Glutamatergic neuron (in vitro differentiated cells): Measurements from ENCODE around the gene STAC2. TPM values are rescaled to one million over a fixed set of nuclear protein-coding genes. Genes with fewer than 3 reads are reported as not detected.

Experiments
- DNase-seq: peaks from one replicate; pipeline ENCODE4 v3.0.0; 2022
- H3K27ac Mint-ChIP-seq: one replicate; pipeline ENCODE4 v1.8.0; 2020; ENCODE audit warnings: mild to moderate bottlenecking, mixed read lengths, inconsistent platforms; ENCODE audit not compliant: unreplicated experiment
- H3K27me3 Mint-ChIP-seq: one replicate; pipeline ENCODE4 v1.8.0; 2020; ENCODE audit warnings: mild to moderate bottlenecking, moderate library complexity, mixed read lengths, inconsistent platforms; ENCODE audit not compliant: unreplicated experiment
- H3K36me3 Mint-ChIP-seq: one replicate; pipeline ENCODE4 v1.8.0; 2020; ENCODE audit warnings: mild to moderate bottlenecking, mixed read lengths, inconsistent platforms; ENCODE audit not compliant: unreplicated experiment
- H3K4me1 Mint-ChIP-seq: one replicate; pipeline ENCODE4 v1.8.0; 2020; ENCODE audit warnings: mild to moderate bottlenecking, low read depth, mixed read lengths, inconsistent platforms; ENCODE audit not compliant: unreplicated experiment
- H3K4me3 Mint-ChIP-seq: one replicate; pipeline ENCODE4 v1.8.0; 2020; ENCODE audit warnings: mild to moderate bottlenecking, mixed read lengths, inconsistent platforms; ENCODE audit not compliant: unreplicated experiment
- H3K9me3 Mint-ChIP-seq: one replicate; pipeline ENCODE4 v1.8.0; 2020; ENCODE audit warnings: mild to moderate bottlenecking, moderate library complexity, mixed read lengths, inconsistent platforms; ENCODE audit not compliant: unreplicated experiment
- CTCF ChIP-seq: fragments of 200-600 bp; sonication (generic); IDR thresholded peaks from one replicate; pipeline ENCODE4 v1.5.0; 2021; ENCODE audit not compliant: partially characterized antibody, unreplicated experiment
- long read RNA-seq: library from polyadenylated mRNA; unstranded; transcript quantifications from one replicate; pipeline ENCODE4 v2.0.0, GENCODE V29; 2020; ENCODE audit not compliant: unreplicated experiment
- total RNA-seq: library from RNA; stranded (reverse); fragmentation: NEBNext Ultra II Directional; extraction: Animal tissue kit (Norgen Biotek cat#: 25700); gene quantifications from one replicate; pipeline ENCODE4 v1.2.1, GENCODE V29; 2021; ENCODE audit not compliant: unreplicated experiment

Gene STAC2, protein sequence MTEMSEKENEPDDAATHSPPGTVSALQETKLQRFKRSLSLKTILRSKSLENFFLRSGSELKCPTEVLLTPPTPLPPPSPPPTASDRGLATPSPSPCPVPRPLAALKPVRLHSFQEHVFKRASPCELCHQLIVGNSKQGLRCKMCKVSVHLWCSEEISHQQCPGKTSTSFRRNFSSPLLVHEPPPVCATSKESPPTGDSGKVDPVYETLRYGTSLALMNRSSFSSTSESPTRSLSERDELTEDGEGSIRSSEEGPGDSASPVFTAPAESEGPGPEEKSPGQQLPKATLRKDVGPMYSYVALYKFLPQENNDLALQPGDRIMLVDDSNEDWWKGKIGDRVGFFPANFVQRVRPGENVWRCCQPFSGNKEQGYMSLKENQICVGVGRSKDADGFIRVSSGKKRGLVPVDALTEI
- total RNA-seq, result 1.8 TPM
- long read RNA-seq, result 0 reads

DNA sequence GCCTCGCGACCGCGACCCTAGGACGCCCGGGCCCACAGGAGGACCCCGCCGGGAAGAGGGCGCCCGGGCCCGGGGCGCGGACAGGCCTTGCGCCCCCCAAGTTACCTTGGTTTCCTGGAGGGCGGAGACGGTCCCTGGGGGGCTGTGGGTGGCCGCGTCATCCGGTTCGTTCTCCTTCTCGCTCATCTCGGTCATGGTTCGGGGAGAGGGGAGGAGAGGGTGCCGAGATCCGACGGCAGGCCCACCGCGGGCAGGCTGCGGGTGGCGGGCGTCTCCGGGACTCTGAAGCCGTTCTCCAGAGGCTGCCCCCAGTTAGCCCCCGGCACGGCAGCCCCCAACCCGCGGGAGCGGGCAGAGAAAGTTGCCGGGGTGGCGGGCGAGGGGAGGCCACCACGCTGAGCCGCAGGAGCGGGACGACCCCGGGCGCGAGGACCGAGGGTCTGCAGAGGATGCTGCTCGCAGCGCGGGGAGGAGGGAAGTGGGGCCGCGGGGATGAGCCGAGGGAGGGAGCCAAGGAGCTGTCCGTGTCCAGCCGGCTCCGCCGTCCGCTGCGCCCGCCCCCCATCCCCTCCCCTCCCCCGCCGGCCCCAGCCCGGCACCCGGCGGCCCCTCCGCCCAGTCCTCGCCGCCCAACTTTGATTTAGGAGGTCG is at the start of gene STAC2:
Gene STAC2 (minus strand): TSS at position 638 of the 651 bp plus-strand sequence. CDS start 443 bp downstream, at position 195.
- peaks cover 13% of the 10 kb centered on the region for H3K27me3 Mint-ChIP-seq
- no peak for TF ChIP-seq CTCF
- H3K36me3 Mint-ChIP-seq, result no peaks in the 10 kb centered on the region
- peak within 1 kb of the TSS; percentile 4 for H3K27ac Mint-ChIP-seq
- peak within 1 kb of the TSS; percentile 88 for H3K4me3 Mint-ChIP-seq
- peaks cover 9% of the 10 kb centered on the region for H3K9me3 Mint-ChIP-seq
- H3K4me1 Mint-ChIP-seq, result peaks cover 8% of the 10 kb centered on the region
- DNase-seq, result no peak

DNA sequence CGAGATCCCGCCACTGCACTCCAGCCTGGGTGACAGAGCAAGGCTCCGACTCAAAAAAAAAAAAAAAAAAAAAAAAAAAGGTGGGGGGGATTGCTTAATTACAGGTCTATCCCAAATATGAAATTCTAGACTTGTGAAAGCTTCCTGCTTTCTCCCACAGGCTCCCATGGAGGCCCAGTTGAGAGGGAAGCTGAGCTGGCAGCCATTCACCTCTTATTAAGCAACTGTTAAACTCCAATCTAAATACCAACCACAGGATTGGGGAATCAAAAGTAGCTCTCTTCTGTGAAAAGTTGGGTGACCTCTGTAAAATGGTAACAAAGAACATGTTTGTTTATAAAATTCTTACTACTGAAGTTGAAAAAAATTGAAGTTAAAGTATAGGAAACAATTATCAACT is 45.8 kb upstream of the STAC2 start:
- Mint-ChIP-seq H3K27ac (no peak overlapping the region), H3K36me3 (no peaks in the 10 kb centered on the region), H3K4me1 (no peaks in the 10 kb centered on the region), H3K9me3 (no peaks in the 10 kb centered on the region), H3K4me3 (no peak overlapping the region), H3K27me3 (no peaks in the 10 kb centered on the region)
- no peak for DNase-seq
- TF ChIP-seq CTCF, result no peak

DNA sequence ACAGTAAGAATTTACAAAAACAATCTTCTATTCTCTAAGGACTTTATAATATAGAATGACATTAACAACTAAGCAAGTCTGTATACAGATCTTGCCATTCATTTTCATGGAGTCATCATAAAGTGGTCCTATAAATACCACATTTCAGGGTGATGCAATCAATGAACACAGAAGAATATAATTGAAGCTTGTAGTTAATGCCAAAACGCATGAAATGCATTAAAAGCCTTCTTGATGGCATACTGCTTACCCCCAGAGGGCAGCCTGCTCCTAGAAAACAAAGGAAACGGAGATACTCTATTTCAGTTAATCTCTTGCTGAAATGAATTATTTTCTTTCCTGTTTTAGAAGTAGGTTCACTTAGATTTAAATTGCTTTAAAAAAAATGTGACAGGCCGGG is 45.2 kb upstream of the STAC2 start:
- no peak overlapping the region for H3K27ac Mint-ChIP-seq
- no peaks in the 10 kb centered on the region for H3K36me3 Mint-ChIP-seq
- DNase-seq, result no peak
- H3K4me3 Mint-ChIP-seq, result no peak overlapping the region
- no peak for TF ChIP-seq CTCF
- H3K4me1 Mint-ChIP-seq, result no peaks in the 10 kb centered on the region
- H3K27me3 Mint-ChIP-seq, result no peaks in the 10 kb centered on the region
- H3K9me3 Mint-ChIP-seq, result no peaks in the 10 kb centered on the region

DNA sequence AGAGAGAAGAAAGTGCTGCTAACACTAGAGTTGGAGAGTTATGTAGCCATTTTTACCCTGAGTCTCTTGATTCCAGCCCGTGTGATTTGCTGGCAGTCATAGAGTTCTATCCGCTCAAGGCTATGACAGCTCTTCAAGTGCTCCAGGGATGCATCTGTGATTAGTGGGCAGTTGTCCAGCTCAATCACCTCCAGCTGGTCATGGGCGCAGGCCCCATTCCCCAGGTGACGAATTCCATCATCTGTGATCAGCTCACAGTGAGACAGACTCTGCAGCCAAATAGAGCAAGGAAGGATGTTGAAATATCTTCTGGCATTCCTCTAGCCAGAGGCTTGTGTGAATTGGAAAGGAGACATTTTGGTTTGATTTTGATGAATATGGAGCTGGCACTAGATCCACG is 38.4 kb upstream of the STAC2 start:
- Mint-ChIP-seq H3K9me3 (peaks cover 2% of the 10 kb centered on the region), H3K4me3 (no peak overlapping the region), H3K36me3 (peaks cover 5% of the 10 kb centered on the region), H3K27ac (no peak overlapping the region), H3K27me3 (no peaks in the 10 kb centered on the region), H3K4me1 (no peaks in the 10 kb centered on the region)
- DNase-seq, result no peak
- no peak for TF ChIP-seq CTCF

DNA sequence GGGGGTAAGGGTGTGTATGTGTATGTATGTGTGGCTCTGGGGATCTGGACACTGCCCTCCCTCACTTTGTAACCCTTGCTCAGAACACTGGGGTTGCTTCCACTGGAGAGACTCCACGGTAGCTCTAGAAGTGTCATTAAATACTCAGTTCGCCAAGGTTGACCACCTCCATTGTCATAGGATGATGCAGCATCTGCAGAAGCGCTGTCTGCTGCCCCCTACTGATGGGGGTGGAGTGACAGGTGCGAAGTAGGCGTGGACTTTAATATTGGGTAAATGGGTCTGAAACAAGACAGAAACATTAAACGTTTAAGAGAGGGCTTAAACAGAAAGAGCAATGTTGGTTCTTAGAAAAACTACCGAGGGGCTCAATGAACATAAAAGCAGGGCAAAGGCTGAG is 35.5 kb upstream of the STAC2 start:
- DNase-seq, result peak; percentile 32
- peaks cover 9% of the 10 kb centered on the region for H3K36me3 Mint-ChIP-seq

More for the DNA sequence above, 35.5 kb upstream of the STAC2 start:
- peak; percentile 27 for TF ChIP-seq CTCF
- Mint-ChIP-seq H3K27ac (no peak overlapping the region), H3K9me3 (peaks cover 5% of the 10 kb centered on the region), H3K4me1 (no peaks in the 10 kb centered on the region), H3K4me3 (no peak overlapping the region), H3K27me3 (no peaks in the 10 kb centered on the region)
